Skin of body (tissue), 2 donors: ENCODE measurements around the gene CDHR3. TPM values are rescaled to one million over a fixed set of nuclear protein-coding genes. Genes with fewer than 3 reads are reported as not detected.
"Not testable (repeated sequence)": the region's sequence is repeated elsewhere in the genome, so short reads cannot be mapped to it uniquely, and the experiment has no call there.

Experiments
- DNase-seq: peaks from one replicate; lab custom pipeline; 2025; lab: John Stamatoyannopoulos, UW
- total RNA-seq: library from RNA; depleted of rRNA; stranded (reverse); fragments of >200 nt; gene quantifications from one replicate; pipeline ENCODE4 v1.2.3, GENCODE V29; 2014

CDHR3 gene
- total RNA-seq, 1 donor from 2014 or later, result 7.9 TPM

DNA sequence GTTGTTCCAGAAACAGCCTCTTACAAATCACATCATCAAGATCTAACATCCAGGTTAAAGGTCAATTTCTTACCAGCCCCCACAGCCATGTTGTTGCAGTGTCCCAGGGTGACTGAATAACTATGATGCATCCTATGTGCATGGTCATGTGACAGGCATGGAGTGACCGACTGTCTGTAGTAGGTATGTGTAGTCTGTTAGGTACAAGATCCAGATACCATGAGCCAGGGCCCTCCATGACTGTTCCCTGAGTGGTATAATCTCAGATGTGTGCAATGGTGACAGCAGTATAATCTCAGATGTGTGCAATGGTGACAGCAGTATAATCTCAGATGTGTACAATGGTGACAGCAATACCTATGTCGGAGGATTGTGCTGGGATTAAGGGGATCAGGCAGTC lies 8.8 kb downstream of the CDHR3 start:
- no peak for DNase-seq

- no peak for DNase-seq
Observed at GRCh38 chr7:105972276-105972675, 9.2 kb downstream of the CDHR3 start.

DNA sequence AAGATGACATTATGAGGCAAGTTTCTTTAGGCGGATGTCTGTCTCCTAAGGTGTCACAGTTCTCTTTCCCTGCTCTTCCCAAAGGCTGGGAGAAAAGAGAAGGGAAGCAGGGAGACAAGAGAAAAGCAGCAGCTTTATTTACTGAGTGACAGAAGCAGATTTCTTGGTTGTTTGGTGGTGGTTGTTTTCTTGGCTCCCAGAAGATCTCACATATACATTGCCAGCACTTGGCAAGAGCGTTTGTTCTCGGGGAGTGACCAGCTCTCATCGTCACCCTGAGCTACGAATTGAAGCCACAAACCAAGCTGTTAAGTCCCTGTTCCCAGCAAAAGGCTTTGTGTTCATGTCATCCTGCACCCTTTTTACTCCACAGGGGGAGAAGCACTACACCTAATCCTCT lies 11.4 kb downstream of the CDHR3 start:
- no peak for DNase-seq

DNA sequence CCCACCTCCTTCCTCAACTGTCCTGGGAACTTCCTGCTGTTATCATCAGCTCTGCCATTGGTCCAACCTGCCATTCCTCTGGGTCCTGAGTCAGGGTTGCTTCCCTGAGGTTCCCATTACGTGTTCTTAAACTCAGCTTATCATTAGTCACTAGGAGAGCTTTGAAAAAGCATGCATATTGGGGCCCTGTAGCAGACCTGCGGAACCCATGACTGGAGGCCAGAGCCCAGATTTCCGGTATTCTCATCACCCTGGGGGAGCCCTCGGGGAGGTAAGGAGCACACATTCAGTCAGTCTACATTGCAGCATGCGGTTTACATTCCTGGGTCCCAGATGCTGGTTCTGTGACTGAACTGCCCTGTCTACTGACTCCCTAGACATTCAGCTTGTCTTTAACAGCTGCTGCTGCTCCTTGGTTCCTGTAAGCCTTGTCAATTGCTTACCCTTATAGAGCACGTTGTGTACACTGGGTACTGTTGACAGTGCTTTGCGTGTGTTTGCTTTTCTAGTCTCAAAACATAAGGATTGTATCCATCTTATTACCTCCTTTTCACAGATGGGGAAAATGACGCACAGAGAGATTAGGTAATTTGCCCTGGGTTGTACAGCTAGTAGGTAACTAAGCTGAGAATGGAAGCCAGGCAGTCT lies 12.8 kb downstream of the CDHR3 start:
- DNase-seq, result no peak

- DNase-seq, result no peak
Observed at GRCh38 chr7:105976868-105977267, 13.8 kb downstream of the CDHR3 start.

- no peak for DNase-seq
Observed at GRCh38 chr7:105978035-105978434, 15.0 kb downstream of the CDHR3 start.

DNA sequence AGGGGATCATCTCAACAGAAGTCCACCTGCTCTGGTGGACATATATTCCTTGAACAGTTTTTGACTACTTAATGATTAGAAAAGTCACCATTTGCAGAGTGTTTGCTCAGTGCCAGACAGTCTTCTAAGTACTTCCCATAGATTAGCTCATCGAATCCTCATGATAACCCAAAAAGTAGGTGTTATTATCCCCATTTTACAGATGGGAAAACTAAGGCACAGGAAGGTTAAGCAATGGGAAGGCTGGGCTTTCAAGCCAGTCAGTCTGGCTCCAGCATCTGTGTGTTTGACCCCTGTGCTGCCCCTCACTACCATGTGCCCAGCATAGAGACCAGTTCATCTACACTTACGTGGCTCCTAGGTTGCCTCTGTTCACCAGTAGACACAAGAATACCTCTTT lies 15.9 kb downstream of the CDHR3 start:
- no peak for DNase-seq

GRCh38 chr7:105979405-105979804 lies 16.3 kb downstream of the CDHR3 start:
- DNase-seq, result no peak

DNA sequence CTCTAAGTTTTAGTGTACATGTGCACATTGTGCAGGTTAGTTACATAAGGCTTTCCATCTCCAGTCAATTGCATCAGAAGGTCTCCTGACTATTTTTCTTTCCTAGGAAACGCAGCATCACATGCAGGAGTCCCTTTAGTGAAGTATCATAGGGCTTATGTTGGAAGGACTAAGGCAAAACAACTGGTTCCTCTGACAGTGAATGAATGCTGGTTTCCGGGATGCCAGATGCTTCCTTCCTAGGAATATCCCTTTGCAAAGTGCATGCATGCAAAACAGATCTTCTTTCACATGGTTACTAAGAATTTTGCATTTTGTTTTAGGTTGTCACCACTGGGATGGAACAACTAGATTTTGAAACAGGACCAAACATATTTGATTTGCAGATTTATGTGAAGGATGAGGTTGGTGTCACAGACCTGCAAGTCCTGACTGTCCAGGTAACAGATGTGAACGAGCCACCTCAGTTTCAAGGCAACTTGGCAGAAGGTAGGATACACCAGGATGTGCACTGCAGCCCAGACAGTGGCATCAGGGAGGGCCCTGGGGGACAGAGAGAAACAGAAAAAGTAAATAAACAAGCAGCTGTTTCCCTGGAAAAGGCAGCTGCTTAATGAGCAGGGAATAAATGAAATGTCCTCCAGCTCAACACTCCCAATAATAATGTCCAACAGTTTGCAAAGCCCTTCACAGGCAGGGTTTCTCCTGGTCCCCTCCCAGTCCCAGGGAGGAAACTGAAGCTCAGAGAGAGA lies 17.8 kb downstream of the CDHR3 start:
- no peak for DNase-seq

GRCh38 chr7:105982388-105982787 lies 19.3 kb downstream of the CDHR3 start:
- no peak for DNase-seq

GRCh38 chr7:105984808-105985207 lies 21.7 kb downstream of the CDHR3 start:
- not testable (repeated sequence) for DNase-seq

GRCh38 chr7:105985229-105985628 lies 22.2 kb downstream of the CDHR3 start:
- no peak for DNase-seq

- DNase-seq, result no peak
Observed at GRCh38 chr7:105985672-105986215, 22.7 kb downstream of the CDHR3 start.

DNA sequence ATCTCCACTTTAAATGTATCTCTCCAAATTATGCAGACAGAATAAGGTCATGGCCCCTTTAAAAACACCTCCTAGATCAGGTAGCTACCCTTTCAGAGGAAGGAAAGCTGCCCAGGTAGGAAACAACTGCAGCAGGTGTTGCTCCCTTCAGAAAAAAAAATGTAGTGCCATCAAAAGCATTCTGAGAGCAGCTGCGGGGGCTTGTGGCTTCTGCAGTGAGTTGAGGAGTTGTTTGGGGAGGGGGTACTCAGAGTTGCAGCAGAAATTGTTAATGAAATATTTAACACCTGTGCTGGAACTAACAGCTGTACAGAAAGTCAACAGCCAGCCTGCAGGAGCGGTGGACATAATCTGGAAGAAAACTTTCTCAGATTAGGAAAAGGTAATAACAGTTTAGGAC lies 24.0 kb downstream of the CDHR3 start:
- DNase-seq, result no peak

DNA sequence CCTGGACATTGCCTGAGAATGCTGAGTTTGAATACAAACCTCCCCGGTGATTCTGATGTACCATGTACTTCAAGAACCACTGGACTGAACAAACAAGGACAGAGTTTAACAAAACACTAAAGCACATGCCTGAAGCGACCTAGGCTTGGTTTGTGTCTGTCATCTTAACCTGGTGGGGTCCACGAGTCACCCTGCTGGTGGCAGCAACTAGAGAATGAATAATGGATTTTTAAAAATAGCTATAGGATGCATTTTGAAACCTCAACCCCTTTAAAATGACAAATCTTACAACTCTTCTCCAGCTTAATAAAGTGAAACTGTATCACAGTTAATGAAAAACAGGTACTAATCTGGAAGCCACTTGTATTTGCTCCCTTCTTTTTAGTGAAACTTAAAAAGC lies 25.2 kb downstream of the CDHR3 start:
- DNase-seq, result no peak

GRCh38 chr7:105989191-105989590 lies 26.1 kb downstream of the CDHR3 start:
- DNase-seq, result no peak

- no peak for DNase-seq
Observed at GRCh38 chr7:105989686-105990085, 26.6 kb downstream of the CDHR3 start.

GRCh38 chr7:105990141-105990540 lies 27.1 kb downstream of the CDHR3 start:
- no peak for DNase-seq

DNA sequence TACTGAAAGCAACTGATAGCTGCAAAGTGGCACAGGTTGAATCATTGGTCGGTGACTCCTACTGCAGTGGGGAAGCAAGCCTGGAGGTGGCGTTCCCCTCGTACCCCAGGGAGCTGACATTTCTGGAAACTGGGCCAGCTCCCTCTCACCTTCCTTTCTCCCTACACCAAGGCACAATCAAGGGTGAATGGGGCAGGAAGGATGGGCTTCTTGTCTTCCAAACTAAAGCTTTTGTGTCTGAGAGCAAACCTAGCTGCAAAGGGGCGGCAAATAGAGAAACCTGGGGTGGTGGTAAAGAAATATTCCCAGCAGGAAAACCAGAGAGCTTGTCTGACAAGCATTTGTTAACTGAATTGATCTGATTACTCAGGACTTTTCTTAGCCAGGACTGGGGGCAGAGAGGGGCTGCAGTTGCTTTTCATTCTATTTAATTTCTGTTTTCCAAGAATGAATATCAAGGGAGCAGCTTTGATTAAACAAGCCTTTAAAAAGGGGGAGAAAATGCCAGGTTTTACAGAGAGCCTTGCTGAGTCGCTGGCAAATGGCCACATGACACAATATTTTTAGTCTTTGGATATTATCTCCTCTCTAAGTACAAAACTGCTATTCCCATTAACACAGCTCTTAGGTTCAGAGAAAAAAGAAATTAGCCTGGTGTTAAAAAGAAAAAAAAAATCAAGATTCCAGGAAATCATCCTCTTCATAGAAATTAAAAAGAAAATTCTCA lies 27.8 kb downstream of the CDHR3 start:
- DNase-seq, result peak; percentile 33

- no peak for DNase-seq
Observed at GRCh38 chr7:105992905-105993304, 29.8 kb downstream of the CDHR3 start.

DNA sequence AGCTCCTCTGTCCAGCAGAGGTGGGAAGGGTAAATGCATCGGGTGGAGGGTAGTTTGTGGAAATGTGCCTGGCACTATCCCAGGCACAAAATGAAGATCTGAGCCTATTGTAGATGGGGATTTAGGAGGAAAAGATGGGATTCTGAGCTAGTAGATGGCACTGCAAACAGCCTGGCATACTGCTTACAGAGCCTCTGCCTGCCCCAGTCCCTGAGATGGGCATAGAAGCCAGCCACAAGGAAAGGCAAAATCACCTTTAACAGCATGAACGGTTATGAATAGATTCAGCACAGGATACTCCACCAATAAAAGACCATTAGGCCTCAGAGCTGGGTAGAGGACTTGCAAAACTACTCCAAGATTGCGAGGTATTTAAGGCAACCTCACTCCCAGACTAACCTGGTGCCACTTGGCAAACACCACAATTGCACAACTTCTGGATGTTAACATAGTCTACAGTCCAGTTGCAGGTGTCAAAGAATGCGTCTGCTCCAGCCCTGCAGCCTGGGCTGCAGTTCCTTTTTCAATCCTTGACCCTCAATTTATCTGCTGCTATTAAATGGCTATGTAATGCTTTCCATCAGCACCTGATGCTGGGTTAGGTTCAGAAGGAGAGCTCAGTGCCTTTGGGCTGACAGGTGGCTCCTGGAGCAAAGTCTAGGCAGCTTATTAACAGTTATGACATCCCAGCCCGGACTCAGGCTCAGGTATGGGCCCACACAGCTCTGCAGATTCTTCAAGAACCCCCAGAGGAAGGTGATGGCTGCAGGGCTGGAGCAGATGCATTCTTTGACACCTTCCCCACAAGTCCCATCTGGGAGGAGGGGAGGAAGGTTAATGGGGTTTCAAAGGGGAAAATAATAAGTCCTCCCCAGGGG lies 34.0 kb downstream of the CDHR3 start:
- DNase-seq, result no peak
